ENCODE results near the gene POP4.

Gene POP4

GRCh38 chr19:29603308-29603707 lies 2.8 kb upstream of the POP4 start:
- H2AFZ ChIP-seq (ENCODE audit: low read length) = no peak overlapping the region
- H3K4me3 ChIP-seq (ENCODE audit: low read depth, low read length, poor library complexity, severe bottlenecking) = no peak overlapping the region
- no peak overlapping the region for H3K27ac ChIP-seq (ENCODE audit: low read depth, low read length, poor library complexity, severe bottlenecking)
- no peaks in the 10 kb centered on the region for H4K20me1 ChIP-seq (ENCODE audit: insufficient read depth, low read length)
- no peak overlapping the region for H3K9ac ChIP-seq (ENCODE audit: low read length)
- H3K27me3 ChIP-seq (ENCODE audit: insufficient read depth, low read length) = no peaks in the 10 kb centered on the region
- no peaks in the 10 kb centered on the region for H3K36me3 ChIP-seq (ENCODE audit: insufficient read depth, low read length)
- H3F3A ChIP-seq (ENCODE audit: insufficient read depth, low read length) = no peaks in the 10 kb centered on the region
- H3K79me2 ChIP-seq (ENCODE audit: insufficient read depth, low read length) = 0 out of 2 replicates have a peak, but pooled peaks cover 3% of the 10 kb centered on the region
- no peak overlapping the region for H3K4me2 ChIP-seq (ENCODE audit: low read length)
- TF ChIP-seq EZH2 (IDR thresholded peaks at IDR 0.05; ENCODE audit: borderline replicate concordance, low read length) (no peak), CTCF (IDR thresholded peaks at IDR 0.05; ENCODE audit: low read length) (no peak)
- H3K9me2 ChIP-seq (ENCODE audit: low read depth, low read length) = no peaks in the 10 kb centered on the region
- peaks cover 21% of the 10 kb centered on the region for H3K4me1 ChIP-seq (ENCODE audit: insufficient read depth, low read length, severe bottlenecking)
- no peaks in the 10 kb centered on the region for H3K9me3 ChIP-seq (ENCODE audit: low read length)

- Histone ChIP-seq H3K27ac (ENCODE audit: low read depth, low read length, poor library complexity, severe bottlenecking) (no peak overlapping the region), H3K9me2 (ENCODE audit: low read depth, low read length) (no peaks in the 10 kb centered on the region), H4K20me1 (ENCODE audit: insufficient read depth, low read length) (no peaks in the 10 kb centered on the region), H3K9ac (ENCODE audit: low read length) (peak overlapping the region; percentile 88), H3K36me3 (ENCODE audit: insufficient read depth, low read length) (peaks cover 20% of the 10 kb centered on the region; the same call in 1 of the 2 replicates), H3K4me3 (ENCODE audit: low read depth, low read length, poor library complexity, severe bottlenecking) (peak overlapping the region; percentile 83), H3K27me3 (ENCODE audit: insufficient read depth, low read length) (no peaks in the 10 kb centered on the region), H3K4me2 (ENCODE audit: low read length) (peak overlapping the region; percentile 91), H3K79me2 (ENCODE audit: insufficient read depth, low read length) (0 out of 2 replicates have a peak, but pooled peaks cover 3% of the 10 kb centered on the region), H3K9me3 (ENCODE audit: low read length) (no peaks in the 10 kb centered on the region), H3K4me1 (ENCODE audit: insufficient read depth, low read length, severe bottlenecking) (peaks cover 29% of the 10 kb centered on the region), H2AFZ (ENCODE audit: low read length) (no peak overlapping the region), H3F3A (ENCODE audit: insufficient read depth, low read length) (no peaks in the 10 kb centered on the region)
- TF ChIP-seq CTCF (IDR thresholded peaks at IDR 0.05; ENCODE audit: low read length) (no peak), EZH2 (IDR thresholded peaks at IDR 0.05; ENCODE audit: borderline replicate concordance, low read length) (no peak)
These were observed 301 bp downstream of the POP4 start for GRCh38 chr19:29606420-29606747.

GRCh38 chr19:29609636-29610035 lies 3.6 kb downstream of the POP4 start:
- no peak overlapping the region for H3K9ac ChIP-seq (ENCODE audit: low read length)
- H3K9me2 ChIP-seq (ENCODE audit: low read depth, low read length) = no peaks in the 10 kb centered on the region
- H3K79me2 ChIP-seq (ENCODE audit: insufficient read depth, low read length) = 0 out of 2 replicates have a peak, but pooled peaks cover 3% of the 10 kb centered on the region
- no peaks in the 10 kb centered on the region for H3F3A ChIP-seq (ENCODE audit: insufficient read depth, low read length)
- H4K20me1 ChIP-seq (ENCODE audit: insufficient read depth, low read length) = no peaks in the 10 kb centered on the region
- H3K9me3 ChIP-seq (ENCODE audit: low read length) = no peaks in the 10 kb centered on the region
- H3K36me3 ChIP-seq (ENCODE audit: insufficient read depth, low read length) = peaks cover 51% of the 10 kb centered on the region
- TF ChIP-seq CTCF (IDR thresholded peaks at IDR 0.05; ENCODE audit: low read length) (no peak), EZH2 (IDR thresholded peaks at IDR 0.05; ENCODE audit: borderline replicate concordance, low read length) (no peak)
- no peak overlapping the region for H2AFZ ChIP-seq (ENCODE audit: low read length)
- no peaks in the 10 kb centered on the region for H3K27me3 ChIP-seq (ENCODE audit: insufficient read depth, low read length)
- no peak overlapping the region for H3K4me3 ChIP-seq (ENCODE audit: low read depth, low read length, poor library complexity, severe bottlenecking)
- H3K27ac ChIP-seq (ENCODE audit: low read depth, low read length, poor library complexity, severe bottlenecking) = no peak overlapping the region
- no peak overlapping the region for H3K4me2 ChIP-seq (ENCODE audit: low read length)
- peaks cover 29% of the 10 kb centered on the region for H3K4me1 ChIP-seq (ENCODE audit: insufficient read depth, low read length, severe bottlenecking)
